A549 (cell line): ENCODE data around the gene ANAPC15.

Experiments
- CHD2 ChIP-seq: fragments of 150-350 bp; IDR thresholded peaks from 2 replicates; pipeline ENCODE4 v1.6.1; 2014; ENCODE audit warnings: low read length; ENCODE audit not compliant: partially characterized antibody
- ZFP36 ChIP-seq: fragments of 450-650 bp; IDR thresholded peaks from 2 replicates; pipeline ENCODE4 v1.6.1; 2014; ENCODE audit warnings: borderline replicate concordance; ENCODE audit not compliant: partially characterized antibody
- TF ChIP-seq, protein P1 (sequence below): fragments of >200 bp; sonication (Bioruptor Twin); formaldehyde crosslinking; IDR thresholded peaks from 3 replicates; pipeline ENCODE4 v1.5.1; 2016
- TF ChIP-seq, protein P2 (sequence below): fragments of 200-600 bp; sonication (generic); IDR thresholded peaks from 2 replicates; pipeline ENCODE4 v1.6.1; 2016; ENCODE audit warnings: antibody characterized with exemption, mild to moderate bottlenecking, moderate library complexity
- TF ChIP-seq, protein P3 (sequence below): fragments of 150-350 bp; IDR thresholded peaks from 2 replicates; pipeline ENCODE4 v1.6.1; 2014; ENCODE audit warnings: low read depth, mild to moderate bottlenecking, low read length

DNA sequence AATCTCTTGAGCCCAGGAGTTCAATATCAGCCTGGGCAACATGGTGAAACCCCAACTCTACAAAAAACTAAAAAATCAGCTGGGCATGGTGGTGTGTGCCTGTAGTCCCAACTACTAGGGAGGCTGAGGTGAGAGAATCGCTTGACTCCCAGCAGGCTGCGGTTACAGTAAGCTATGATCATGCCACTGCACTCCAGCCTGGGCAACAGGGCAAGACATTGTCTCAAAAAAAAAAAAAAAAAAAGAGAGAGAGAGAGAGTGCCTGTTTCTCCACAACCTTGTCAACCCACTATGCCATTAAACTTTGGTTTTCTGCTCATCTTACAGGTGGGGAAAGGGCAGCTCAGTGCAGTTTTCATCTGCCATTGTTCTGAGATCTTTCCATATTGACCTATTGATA, 28.2 kb upstream of the ANAPC15 start:
- TF ChIP-seq, protein P1, sequence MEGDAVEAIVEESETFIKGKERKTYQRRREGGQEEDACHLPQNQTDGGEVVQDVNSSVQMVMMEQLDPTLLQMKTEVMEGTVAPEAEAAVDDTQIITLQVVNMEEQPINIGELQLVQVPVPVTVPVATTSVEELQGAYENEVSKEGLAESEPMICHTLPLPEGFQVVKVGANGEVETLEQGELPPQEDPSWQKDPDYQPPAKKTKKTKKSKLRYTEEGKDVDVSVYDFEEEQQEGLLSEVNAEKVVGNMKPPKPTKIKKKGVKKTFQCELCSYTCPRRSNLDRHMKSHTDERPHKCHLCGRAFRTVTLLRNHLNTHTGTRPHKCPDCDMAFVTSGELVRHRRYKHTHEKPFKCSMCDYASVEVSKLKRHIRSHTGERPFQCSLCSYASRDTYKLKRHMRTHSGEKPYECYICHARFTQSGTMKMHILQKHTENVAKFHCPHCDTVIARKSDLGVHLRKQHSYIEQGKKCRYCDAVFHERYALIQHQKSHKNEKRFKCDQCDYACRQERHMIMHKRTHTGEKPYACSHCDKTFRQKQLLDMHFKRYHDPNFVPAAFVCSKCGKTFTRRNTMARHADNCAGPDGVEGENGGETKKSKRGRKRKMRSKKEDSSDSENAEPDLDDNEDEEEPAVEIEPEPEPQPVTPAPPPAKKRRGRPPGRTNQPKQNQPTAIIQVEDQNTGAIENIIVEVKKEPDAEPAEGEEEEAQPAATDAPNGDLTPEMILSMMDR = no peak
- TF ChIP-seq ZFP36 (no peak), CHD2 (no peak)
- TF ChIP-seq, protein P2, sequence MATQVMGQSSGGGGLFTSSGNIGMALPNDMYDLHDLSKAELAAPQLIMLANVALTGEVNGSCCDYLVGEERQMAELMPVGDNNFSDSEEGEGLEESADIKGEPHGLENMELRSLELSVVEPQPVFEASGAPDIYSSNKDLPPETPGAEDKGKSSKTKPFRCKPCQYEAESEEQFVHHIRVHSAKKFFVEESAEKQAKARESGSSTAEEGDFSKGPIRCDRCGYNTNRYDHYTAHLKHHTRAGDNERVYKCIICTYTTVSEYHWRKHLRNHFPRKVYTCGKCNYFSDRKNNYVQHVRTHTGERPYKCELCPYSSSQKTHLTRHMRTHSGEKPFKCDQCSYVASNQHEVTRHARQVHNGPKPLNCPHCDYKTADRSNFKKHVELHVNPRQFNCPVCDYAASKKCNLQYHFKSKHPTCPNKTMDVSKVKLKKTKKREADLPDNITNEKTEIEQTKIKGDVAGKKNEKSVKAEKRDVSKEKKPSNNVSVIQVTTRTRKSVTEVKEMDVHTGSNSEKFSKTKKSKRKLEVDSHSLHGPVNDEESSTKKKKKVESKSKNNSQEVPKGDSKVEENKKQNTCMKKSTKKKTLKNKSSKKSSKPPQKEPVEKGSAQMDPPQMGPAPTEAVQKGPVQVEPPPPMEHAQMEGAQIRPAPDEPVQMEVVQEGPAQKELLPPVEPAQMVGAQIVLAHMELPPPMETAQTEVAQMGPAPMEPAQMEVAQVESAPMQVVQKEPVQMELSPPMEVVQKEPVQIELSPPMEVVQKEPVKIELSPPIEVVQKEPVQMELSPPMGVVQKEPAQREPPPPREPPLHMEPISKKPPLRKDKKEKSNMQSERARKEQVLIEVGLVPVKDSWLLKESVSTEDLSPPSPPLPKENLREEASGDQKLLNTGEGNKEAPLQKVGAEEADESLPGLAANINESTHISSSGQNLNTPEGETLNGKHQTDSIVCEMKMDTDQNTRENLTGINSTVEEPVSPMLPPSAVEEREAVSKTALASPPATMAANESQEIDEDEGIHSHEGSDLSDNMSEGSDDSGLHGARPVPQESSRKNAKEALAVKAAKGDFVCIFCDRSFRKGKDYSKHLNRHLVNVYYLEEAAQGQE = no peak
- TF ChIP-seq, protein P3, sequence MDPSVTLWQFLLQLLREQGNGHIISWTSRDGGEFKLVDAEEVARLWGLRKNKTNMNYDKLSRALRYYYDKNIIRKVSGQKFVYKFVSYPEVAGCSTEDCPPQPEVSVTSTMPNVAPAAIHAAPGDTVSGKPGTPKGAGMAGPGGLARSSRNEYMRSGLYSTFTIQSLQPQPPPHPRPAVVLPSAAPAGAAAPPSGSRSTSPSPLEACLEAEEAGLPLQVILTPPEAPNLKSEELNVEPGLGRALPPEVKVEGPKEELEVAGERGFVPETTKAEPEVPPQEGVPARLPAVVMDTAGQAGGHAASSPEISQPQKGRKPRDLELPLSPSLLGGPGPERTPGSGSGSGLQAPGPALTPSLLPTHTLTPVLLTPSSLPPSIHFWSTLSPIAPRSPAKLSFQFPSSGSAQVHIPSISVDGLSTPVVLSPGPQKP = no peak
